RWPE1 (cell line): Measurements from ENCODE around the gene NANOG.
"Not testable (repeated sequence)": the region's sequence is repeated elsewhere in the genome, so short reads cannot be mapped to it uniquely, and the experiment has no call there.

Experiments used
- CTCF ChIA-PET: fragments of 350-600 bp; sonication (Branson Sonifier 250); formaldehyde crosslinking; extraction: SDS; loops from one replicate; lab custom pipeline; 2021; lab: Yijun Ruan, JAX
- POLR2A ChIA-PET: fragments of 400-600 bp; formaldehyde crosslinking; extraction: SDS; loops from one replicate; lab custom pipeline; 2020; ENCODE audit warnings: antibody characterized with exemption; ENCODE audit not compliant: low non-redundant PET; lab: Yijun Ruan, JAX
- DNase-seq: peaks from one replicate; pipeline ENCODE4 v3.0.0; 2012; ENCODE audit warnings: low spot score
- H3K27ac ChIP-seq: fragments of 450-650 bp; 2 replicates; pipeline ENCODE4 v1.5.1; 2017
- TF ChIP-seq, protein P1 (sequence below): fragments of 450-650 bp; conservative IDR thresholded peaks from 2 replicates; pipeline ENCODE4 v1.5.1; 2017; ENCODE audit warnings: low read depth, mild to moderate bottlenecking

NANOG gene

DNA sequence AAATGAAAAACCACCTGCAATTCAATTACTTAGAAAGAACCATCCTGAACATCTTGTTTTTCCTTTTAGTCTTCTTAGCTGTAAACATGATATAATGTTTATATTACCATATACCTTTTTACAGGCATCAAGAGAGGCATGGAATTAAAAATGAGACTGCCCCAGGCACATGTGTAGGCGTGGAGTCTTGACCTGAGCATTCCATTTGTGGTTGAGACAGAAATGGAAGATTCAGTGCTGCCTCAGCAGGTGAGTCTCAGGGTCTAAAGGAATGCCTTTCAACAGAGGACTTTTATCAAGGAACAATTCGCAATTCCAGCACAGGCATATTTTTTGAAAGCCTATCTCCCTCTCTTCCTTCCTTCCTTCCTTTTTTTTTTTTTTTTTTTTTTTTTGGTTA, 32.2 kb upstream of the NANOG start:
- H3K27ac ChIP-seq, result no peak overlapping the region
- TF ChIP-seq, protein P1, sequence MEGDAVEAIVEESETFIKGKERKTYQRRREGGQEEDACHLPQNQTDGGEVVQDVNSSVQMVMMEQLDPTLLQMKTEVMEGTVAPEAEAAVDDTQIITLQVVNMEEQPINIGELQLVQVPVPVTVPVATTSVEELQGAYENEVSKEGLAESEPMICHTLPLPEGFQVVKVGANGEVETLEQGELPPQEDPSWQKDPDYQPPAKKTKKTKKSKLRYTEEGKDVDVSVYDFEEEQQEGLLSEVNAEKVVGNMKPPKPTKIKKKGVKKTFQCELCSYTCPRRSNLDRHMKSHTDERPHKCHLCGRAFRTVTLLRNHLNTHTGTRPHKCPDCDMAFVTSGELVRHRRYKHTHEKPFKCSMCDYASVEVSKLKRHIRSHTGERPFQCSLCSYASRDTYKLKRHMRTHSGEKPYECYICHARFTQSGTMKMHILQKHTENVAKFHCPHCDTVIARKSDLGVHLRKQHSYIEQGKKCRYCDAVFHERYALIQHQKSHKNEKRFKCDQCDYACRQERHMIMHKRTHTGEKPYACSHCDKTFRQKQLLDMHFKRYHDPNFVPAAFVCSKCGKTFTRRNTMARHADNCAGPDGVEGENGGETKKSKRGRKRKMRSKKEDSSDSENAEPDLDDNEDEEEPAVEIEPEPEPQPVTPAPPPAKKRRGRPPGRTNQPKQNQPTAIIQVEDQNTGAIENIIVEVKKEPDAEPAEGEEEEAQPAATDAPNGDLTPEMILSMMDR, result no peak
- DNase-seq, result peak; percentile 22
- ChIA-PET CTCF (no interaction called here), POLR2A (no interaction called here)

DNA sequence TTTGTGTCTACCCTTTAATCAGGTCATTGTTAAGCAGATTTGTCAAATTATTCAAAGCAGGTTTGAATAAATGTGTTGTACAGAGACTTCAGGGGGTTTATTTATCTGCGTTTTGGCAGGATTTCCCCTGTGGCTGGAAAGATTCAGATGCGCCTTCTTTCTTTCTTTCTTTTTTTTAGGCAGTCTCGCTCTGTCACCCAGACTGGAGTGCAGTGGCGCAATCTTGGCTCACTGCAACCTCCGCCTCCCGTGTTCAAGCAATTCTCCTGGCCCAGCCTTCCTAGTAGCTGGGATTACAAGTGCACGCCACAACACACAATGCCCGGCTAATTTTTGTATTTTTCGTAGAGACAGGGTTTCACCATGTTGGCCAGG, 30.4 kb upstream of the NANOG start:
- ChIA-PET POLR2A (no interaction called here), CTCF (interaction anchor here (0.6 kb wide), 2 partner anchors 14 to 45 kb away, joined by 4 read pairs; no protein-coding TSS in a partner anchor)
- H3K27ac ChIP-seq, result no peak overlapping the region
- no peak for DNase-seq
- TF ChIP-seq, protein P1, result no peak

DNA sequence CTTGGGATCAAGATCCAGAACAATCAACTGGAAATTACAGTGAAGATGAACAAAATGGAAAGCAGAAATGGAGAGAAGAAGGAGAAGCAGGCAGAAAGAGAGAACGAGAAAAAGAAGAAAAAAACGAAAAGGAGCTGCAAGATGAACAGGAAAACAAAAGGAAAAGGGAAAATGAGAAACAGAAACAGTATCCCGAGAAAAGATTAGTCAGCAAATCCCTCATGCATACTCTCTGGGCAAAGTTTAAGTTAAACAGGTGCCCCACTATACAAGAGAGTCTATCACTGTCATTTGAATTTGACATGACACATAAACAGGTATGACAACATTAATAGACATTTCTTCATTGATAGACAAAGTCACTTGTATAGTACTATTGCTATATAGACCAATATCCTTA, 19.2 kb upstream of the NANOG start:
- no peak for DNase-seq
- H3K27ac ChIP-seq, result no peak overlapping the region
- CTCF ChIA-PET, result no interaction called here
- POLR2A ChIA-PET, result no interaction called here
- TF ChIP-seq, protein P1, result no peak

DNA sequence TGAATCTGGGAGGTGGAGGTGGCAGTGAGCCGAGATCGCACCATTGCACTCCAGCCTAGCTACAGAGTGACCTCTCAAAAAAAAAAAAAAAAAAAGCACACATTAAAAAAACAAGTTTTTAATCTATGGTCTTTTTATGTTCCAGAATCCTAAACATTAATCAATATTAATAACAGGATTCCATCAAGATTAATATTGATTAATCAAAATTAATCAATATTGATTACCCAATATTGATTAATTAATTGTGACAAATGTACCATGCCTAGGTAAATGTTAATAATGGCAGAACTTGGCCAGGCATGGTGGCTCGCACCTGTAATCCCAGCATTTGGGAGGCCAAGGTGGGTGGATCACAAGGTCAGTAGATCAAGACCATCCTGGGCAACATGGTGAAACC, 7.9 kb upstream of the NANOG start:
- DNase-seq, result no peak
- ChIA-PET CTCF (no interaction called here), POLR2A (no interaction called here)
- TF ChIP-seq, protein P1, result no peak
- no peak overlapping the region for H3K27ac ChIP-seq

DNA sequence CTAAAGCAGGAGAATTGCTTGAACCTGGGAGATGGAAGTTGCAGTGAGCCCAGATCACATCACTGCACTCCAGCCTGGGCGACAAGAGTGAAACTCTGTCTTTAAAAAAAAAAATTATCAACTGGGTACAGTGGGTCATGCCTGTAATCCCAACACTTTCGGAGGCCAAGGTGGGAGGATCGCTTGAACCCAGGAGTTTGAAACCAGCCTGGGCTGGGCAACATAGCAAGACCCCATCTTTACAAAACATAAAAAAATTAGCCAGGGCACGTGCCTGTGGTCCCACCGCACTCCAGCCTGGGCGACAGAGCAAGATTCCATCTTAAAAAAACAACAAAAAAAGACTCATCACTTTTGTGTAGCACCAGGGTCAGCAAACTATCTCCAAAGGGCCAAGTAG, 7.1 kb upstream of the NANOG start:
- no peak for DNase-seq
- TF ChIP-seq, protein P1, result no peak
- POLR2A ChIA-PET, result no interaction called here
- no peak overlapping the region for H3K27ac ChIP-seq
- CTCF ChIA-PET, result interaction anchor here (0.7 kb wide), 1 partner anchor 95 kb away, joined by 3 read pairs; no protein-coding TSS in a partner anchor

DNA sequence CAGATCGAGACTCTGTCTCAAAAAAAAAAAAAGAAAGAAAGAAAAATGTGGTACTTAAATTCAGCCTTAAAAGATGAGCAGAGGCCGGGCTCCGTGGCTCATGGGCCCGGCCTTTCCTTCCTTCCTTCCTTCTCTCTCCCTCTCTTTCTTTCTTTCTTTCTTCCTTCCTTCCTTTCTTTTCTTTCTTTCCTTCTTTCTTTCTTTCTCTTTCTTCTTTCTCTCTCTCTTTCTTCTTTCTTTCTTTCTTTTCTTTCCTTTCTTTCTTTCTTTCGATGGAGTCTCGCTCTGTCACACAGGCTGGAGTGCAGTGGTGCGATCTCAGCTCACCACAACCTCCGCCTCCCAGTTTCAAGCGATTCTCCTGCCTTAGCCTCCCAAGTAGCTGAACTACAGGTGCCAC, 5.8 kb upstream of the NANOG start:
- POLR2A ChIA-PET, result not testable (repeated sequence)

DNA sequence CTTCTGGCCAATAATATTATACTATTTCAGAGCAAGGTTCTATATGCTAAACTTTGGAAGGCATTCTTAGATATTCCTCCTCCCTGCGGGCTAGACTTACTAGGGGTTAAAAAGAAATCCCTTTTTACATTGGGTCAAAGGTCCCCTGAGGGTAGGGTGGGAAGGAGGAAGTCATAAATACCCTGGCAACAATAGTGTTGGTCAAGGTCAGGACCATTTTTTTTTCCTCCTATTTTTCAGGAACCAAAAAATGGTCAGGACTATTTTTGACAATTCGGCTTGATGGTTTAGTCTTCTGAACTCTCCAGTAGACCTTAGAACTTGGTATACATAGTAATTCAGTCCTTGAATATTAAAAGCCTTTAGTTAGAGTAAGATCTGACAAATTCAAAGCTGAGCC, 4.5 kb upstream of the NANOG start:
- TF ChIP-seq, protein P1, result no peak
- H3K27ac ChIP-seq, result no peak overlapping the region
- ChIA-PET CTCF (no interaction called here), POLR2A (no interaction called here)
- DNase-seq, result no peak

More for the DNA sequence above, 5.8 kb upstream of the NANOG start:
- DNase-seq, H3K27ac ChIP-seq, CTCF ChIA-PET: not testable (repeated sequence)
